Measurements from ENCODE around the gene FBXO5.
"Not testable (repeated sequence)": the region's sequence is repeated elsewhere in the genome, so short reads cannot be mapped to it uniquely, and the experiment has no call there.

The FBXO5 gene

GRCh38 chr6:152986978-152987377 lies 4.1 kb upstream of the FBXO5 start:
- DNase-seq (ENCODE audit: low read depth in 2 of 2): no peak

DNA sequence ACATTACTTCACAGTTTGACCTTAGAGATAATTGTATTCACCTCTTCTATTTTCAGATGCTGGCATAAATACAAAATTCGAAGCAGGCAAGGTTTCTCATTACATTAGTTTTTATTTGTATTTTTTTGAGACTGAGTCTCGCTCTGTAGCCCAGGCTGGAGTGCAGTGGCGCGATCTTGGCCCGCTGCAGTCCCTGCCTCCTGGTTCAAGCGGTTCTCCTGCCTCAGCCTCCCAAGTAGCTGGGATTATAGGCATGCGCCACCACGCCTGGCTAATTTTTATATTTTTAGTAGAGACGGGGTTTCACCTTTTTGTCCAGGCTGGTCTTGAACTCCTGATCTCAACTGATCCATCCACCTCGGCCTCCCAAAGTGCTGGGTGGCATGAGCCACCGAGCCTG lies 2.5 kb upstream of the FBXO5 start:
- not testable (repeated sequence) for DNase-seq (ENCODE audit: low read depth in 2 of 2)

DNA sequence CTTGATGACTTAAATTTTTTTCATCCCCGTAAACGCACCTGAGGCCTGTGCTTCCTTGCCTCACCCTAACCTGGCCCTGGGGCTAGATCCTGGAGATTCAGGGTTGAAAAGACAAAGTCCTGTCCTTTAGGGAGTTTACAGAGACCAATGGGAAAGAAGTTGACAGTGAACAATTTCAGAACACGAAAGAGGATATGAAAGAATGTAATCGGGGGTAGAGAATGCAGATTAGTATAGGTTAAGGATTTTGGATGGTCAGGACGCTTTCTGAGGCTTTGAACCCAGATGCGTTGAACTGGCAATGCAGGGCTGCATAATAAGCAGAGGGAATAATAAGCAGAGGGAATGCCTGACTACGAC lies 1.7 kb upstream of the FBXO5 start:
- DNase-seq (ENCODE audit: low read depth in 2 of 2): no peak

- peak; percentile 87 to 91 for DNase-seq (ENCODE audit: low read depth in 2 of 2)
Measured at GRCh38 chr6:152983637-152984512, 1.0 kb upstream of the FBXO5 start.

GRCh38 chr6:152981989-152982903 lies 595 bp downstream of the FBXO5 start:
- DNase-seq (ENCODE audit: low read depth in 2 of 2): no peak

DNA sequence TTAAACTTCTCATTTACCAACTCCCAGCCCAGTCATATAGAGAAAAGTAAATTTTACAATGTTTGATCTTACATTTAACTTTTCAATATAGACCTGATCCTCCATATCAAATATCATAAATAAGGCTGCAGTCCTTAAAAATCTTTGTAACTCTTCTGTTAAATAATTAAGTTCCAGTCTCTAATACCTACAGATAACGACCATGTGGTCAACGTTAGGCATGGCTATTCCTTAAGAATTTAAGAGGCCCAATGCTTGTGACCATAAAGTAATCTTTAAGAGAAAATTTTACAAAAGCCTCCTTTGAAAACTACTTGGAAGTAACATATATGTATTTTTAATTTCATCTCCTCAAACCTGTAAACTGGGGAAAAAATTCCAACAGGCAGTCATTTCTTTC lies 1.6 kb downstream of the FBXO5 start:
- no peak for DNase-seq (ENCODE audit: low read depth in 2 of 2)

DNA sequence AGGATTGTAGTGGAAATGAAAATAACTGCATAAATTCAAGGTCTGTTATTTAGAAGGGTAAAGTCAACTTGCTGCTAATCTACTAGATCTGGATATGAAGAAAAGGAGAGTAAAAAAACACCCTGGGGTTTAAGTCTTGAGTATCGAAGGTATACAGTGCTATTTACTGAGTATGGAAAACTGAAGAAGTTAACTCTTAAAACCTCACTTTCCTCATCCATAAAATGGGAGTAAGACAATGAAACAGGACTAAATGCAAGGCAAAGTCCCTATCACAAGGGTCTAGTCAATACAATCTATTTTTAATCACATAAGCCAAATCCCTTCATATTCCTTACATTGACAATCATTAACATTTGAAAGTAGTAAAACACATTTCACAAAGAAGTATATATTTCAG lies 2.2 kb downstream of the FBXO5 start:
- no peak for DNase-seq (ENCODE audit: low read depth in 2 of 2)

- DNase-seq (ENCODE audit: low read depth in 2 of 2): no peak
Measured at GRCh38 chr6:152979116-152979515, 3.7 kb downstream of the FBXO5 start.

- no peak for DNase-seq (ENCODE audit: low read depth in 2 of 2)
Measured at GRCh38 chr6:152978058-152978457, 4.8 kb downstream of the FBXO5 start.

DNA sequence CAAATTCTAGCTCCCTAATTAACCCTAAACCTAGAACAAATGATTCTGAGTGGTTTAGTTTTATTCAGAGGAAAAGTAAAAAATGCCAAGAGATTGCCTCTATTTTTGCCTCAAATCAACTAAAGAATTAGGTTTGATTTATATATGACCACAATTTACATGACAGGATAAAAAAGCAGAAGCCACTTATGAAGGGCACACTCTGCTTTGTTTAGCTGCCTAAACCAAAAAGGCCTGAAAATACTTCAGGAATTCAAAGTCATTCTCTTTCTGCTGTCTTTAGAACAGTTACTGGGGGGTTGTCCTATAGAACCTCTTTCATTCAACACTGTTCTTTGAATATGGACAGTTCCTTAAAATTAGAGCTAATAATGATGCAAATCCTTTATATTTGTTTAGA lies 5.3 kb downstream of the FBXO5 start:
- no peak for DNase-seq (ENCODE audit: low read depth in 2 of 2)

- no peak for DNase-seq (ENCODE audit: low read depth in 2 of 2)
Measured at GRCh38 chr6:152976749-152977148, 6.1 kb downstream of the FBXO5 start.

- no peak for DNase-seq (ENCODE audit: low read depth in 2 of 2)
Measured at GRCh38 chr6:152975204-152975915, 7.5 kb downstream of the FBXO5 start.

GRCh38 chr6:152973916-152974315 lies 8.9 kb downstream of the FBXO5 start:
- no peak for DNase-seq (ENCODE audit: low read depth in 2 of 2)

- no peak for DNase-seq (ENCODE audit: low read depth in 2 of 2)
Measured at GRCh38 chr6:152969688-152970418, 13.0 kb downstream of the FBXO5 start.

- DNase-seq (ENCODE audit: low read depth in 2 of 2): not testable (repeated sequence)
Measured at GRCh38 chr6:152966168-152966894, 16.5 kb downstream of the FBXO5 start.

- no peak for DNase-seq (ENCODE audit: low read depth in 2 of 2)
Measured at GRCh38 chr6:152959333-152959732, 23.5 kb downstream of the FBXO5 start.

GRCh38 chr6:152957796-152958195 lies 25.0 kb downstream of the FBXO5 start:
- no peak for DNase-seq (ENCODE audit: low read depth in 2 of 2)

DNA sequence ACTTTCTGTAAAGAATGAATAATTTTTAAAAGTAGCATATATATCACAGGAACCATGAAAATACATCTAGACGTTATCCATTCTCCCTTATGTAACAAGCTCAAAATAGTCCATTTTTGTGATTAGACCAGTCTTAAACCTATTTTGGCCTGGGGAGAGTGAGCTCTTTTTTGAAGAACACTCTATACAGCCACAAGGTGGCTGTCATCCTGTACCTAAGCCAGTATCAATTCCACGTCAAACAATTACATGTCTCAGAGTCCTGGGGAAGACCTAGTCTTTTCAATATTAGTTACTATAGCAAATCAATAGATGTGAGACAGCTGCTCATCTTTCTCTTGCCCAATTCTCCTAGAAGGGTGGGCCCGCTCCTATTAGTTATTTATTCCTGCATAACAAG lies 28.4 kb downstream of the FBXO5 start:
- no peak for DNase-seq (ENCODE audit: low read depth in 2 of 2)

- DNase-seq (ENCODE audit: low read depth in 2 of 2): no peak
Measured at GRCh38 chr6:152952866-152953509, 29.9 kb downstream of the FBXO5 start.

GRCh38 chr6:152952045-152952444 lies 30.8 kb downstream of the FBXO5 start:
- no peak for DNase-seq (ENCODE audit: low read depth in 2 of 2)

All from activated CD8-positive, alpha-beta memory T cell treated with anti-CD3 and anti-CD28 coated beads for 4 hours (primary cell).